ENCODE measurements around the gene SREBF2. TPM values are rescaled to one million over a fixed set of nuclear protein-coding genes. Genes with fewer than 3 reads are reported as not detected.

Gene SREBF2
- total and polyA plus RNA-seq, 2 donors (not counting 1 experiment from before 2014, with no cell fraction given), result 116 to 287 TPM

DNA sequence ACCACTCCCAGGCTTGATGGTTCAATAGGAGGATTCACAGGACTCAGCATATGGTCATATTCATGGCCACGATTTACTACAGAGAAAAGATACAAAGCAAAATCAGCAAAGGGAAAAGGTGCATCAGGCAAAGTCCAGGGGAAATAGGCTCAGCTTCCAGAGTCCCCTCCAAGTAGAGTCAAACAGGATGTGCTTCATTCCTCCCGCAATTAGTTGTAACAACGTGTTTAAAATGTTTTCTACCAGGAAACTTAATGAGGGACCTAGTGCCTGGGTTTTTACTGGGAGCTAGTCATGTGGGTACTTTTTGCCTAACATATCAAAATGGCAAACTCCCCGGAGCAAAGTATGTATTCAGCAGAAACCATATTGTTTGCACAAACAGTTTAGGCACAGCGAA, 14.9 kb upstream of the SREBF2 start:
- POLR2A ChIA-PET, result interaction anchor here (0.6 kb wide), 1 partner anchor 108 kb away, joined by 3 read pairs; the partner anchor contains the start of gene TNFRSF13C
- H3K4me2 ChIP-seq (replicated peaks; ENCODE audit: low read depth, low read length, poor library complexity, severe bottlenecking), result no peak overlapping the region
- WGBS (ENCODE audit: insufficient coverage), result 90% methylated on average over 5 of the region's 5 CpGs

DNA sequence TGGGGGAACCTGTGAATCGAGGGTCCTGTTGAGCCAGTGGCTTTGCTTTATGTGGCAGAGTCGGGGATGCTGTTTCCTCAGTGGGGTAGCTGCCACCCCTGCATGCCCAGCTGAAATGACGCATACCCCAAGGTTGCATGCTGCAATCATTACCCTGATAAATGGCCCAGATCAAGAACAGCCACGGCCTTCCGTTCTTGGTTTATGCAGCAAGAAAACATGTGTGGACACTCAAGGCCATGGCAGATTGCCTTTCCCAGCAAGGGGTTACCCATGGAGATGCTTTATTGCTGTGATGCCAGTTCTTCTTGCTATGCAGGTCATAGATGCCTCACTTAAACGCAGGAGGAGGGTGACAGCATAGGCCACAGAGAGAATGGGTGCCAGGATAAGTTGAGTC, 14.3 kb upstream of the SREBF2 start:
- TF ChIP-seq CTCF (IDR thresholded peaks at IDR 0.05) (no peak), EZH2 (IDR thresholded peaks at IDR 0.05; ENCODE audit: borderline replicate concordance, insufficient read depth, low read depth, low read length, poor library complexity, severe bottlenecking) (no peak)
- H3K4me2 ChIP-seq (replicated peaks; ENCODE audit: low read depth, low read length, poor library complexity, severe bottlenecking), result no peak overlapping the region
- Mint-ChIP-seq H3K4me3 (no peak overlapping the region), H3K27me3 (no peaks in the 10 kb centered on the region), H3K27ac (no peak overlapping the region), H3K9me3 (ENCODE audit: insufficient read depth) (no peaks in the 10 kb centered on the region), H3K4me1 (peaks cover 5% of the 10 kb centered on the region)
- H3K9ac ChIP-seq (ENCODE audit: low read length), result no peak overlapping the region
- no peak overlapping the region for H2AFZ ChIP-seq (ENCODE audit: insufficient read depth, low read depth, low read length, poor library complexity, severe bottlenecking)
- H3K4me3 ChIP-seq (ENCODE audit: control extremely low read depth in 1 of 5, extremely low read depth in 1 of 5, insufficient read depth in 1 of 5, low read depth in 2 of 5, low read length in 4 of 5), result no peak overlapping the region
- CTCF ChIA-PET, result interaction anchor here (1.2 to 1.7 kb wide), 3 partner anchors 122 to 125 kb away, joined by 4 to 7 read pairs (median 4); no protein-coding TSS in a partner anchor
- no peak overlapping the region for H3K27ac ChIP-seq (ENCODE audit: low read length in 2 of 2)
- H4K20me1 ChIP-seq (ENCODE audit: control insufficient read depth, insufficient read depth, low read length, poor library complexity, severe bottlenecking), result no peaks in the 10 kb centered on the region
- POLR2A ChIA-PET, result interaction anchor here (0.6 kb wide), 1 partner anchor 108 kb away, joined by 3 read pairs; the partner anchor contains the start of gene TNFRSF13C
- ATAC-seq (ENCODE audit: low read depth) (no peak), DNase-seq (no peak)
- peaks cover 0 to 27% of the 10 kb centered on the region in 2 experiments for H3K36me3 ChIP-seq (replicated peaks in 1 of 2; ENCODE audit: control extremely low read depth in 1 of 2, control insufficient read depth in 1 of 2, extremely low read depth in 1 of 2, insufficient read depth in 2 of 2, low read length in 1 of 2)
- H3K27me3 ChIP-seq (replicated peaks in 1 of 4; ENCODE audit: control extremely low read depth in 1 of 4, control insufficient read depth in 3 of 4, insufficient read depth in 4 of 4, low read length in 3 of 4), result no peaks in the 10 kb centered on the region
- intact Hi-C loops (cut with micrococcal nuclease), result no loop called here
- no peaks in the 10 kb centered on the region for H3K4me1 ChIP-seq (ENCODE audit: control insufficient read depth in 2 of 2, insufficient read depth in 2 of 2, low read length in 2 of 2)
- WGBS (ENCODE audit: insufficient coverage), result 90% methylated on average over 5 of the region's 6 CpGs
- H3K79me2 ChIP-seq (ENCODE audit: control insufficient read depth, insufficient read depth, low read length), result no peaks in the 10 kb centered on the region
- H3K9me3 ChIP-seq (ENCODE audit: control extremely low read depth in 1 of 3, control insufficient read depth in 2 of 3, insufficient read depth in 1 of 3, low read length in 2 of 3), result no peaks in the 10 kb centered on the region

More for the DNA sequence above, 14.9 kb upstream of the SREBF2 start:
- CTCF ChIA-PET, result interaction anchor here (1.2 to 1.7 kb wide), 3 partner anchors 121 to 125 kb away, joined by 4 to 7 read pairs (median 4); no protein-coding TSS in a partner anchor
- no peaks in the 10 kb centered on the region for H3K27me3 ChIP-seq (replicated peaks in 1 of 4; ENCODE audit: control extremely low read depth in 1 of 4, control insufficient read depth in 3 of 4, insufficient read depth in 4 of 4, low read length in 3 of 4)
- Mint-ChIP-seq H3K27ac (no peak overlapping the region), H3K9me3 (ENCODE audit: insufficient read depth) (no peaks in the 10 kb centered on the region), H3K27me3 (no peaks in the 10 kb centered on the region), H3K4me3 (no peak overlapping the region), H3K4me1 (peaks cover 5% of the 10 kb centered on the region)
- DNase-seq (no peak), ATAC-seq (ENCODE audit: low read depth) (no peak)
- no peak overlapping the region for H3K4me3 ChIP-seq (ENCODE audit: control extremely low read depth in 1 of 5, extremely low read depth in 1 of 5, insufficient read depth in 1 of 5, low read depth in 2 of 5, low read length in 4 of 5)
- no peaks in the 10 kb centered on the region for H3K4me1 ChIP-seq (ENCODE audit: control insufficient read depth in 2 of 2, insufficient read depth in 2 of 2, low read length in 2 of 2)
- no peaks in the 10 kb centered on the region for H3K9me3 ChIP-seq (ENCODE audit: control extremely low read depth in 1 of 3, control insufficient read depth in 2 of 3, insufficient read depth in 1 of 3, low read length in 2 of 3)
- H3K36me3 ChIP-seq (replicated peaks in 1 of 2; ENCODE audit: control extremely low read depth in 1 of 2, control insufficient read depth in 1 of 2, extremely low read depth in 1 of 2, insufficient read depth in 2 of 2, low read length in 1 of 2), result peaks cover 0 to 27% of the 10 kb centered on the region in 2 experiments
- intact Hi-C loops (cut with micrococcal nuclease), result no loop called here
- no peak overlapping the region for H3K9ac ChIP-seq (ENCODE audit: low read length)
- no peaks in the 10 kb centered on the region for H4K20me1 ChIP-seq (ENCODE audit: control insufficient read depth, insufficient read depth, low read length, poor library complexity, severe bottlenecking)
- no peak overlapping the region for H3K27ac ChIP-seq (ENCODE audit: low read length in 2 of 2)
- no peak for TF ChIP-seq CTCF (IDR thresholded peaks at IDR 0.05)
- no peak for TF ChIP-seq EZH2 (IDR thresholded peaks at IDR 0.05; ENCODE audit: borderline replicate concordance, insufficient read depth, low read depth, low read length, poor library complexity, severe bottlenecking)
- peaks cover 4% of the 10 kb centered on the region for H3K79me2 ChIP-seq (ENCODE audit: control insufficient read depth, insufficient read depth, low read length)
- H2AFZ ChIP-seq (ENCODE audit: insufficient read depth, low read depth, low read length, poor library complexity, severe bottlenecking), result no peak overlapping the region
